ENCODE measurements around the gene SZRD1. TPM values are rescaled to one million over a fixed set of nuclear protein-coding genes. Genes with fewer than 3 reads are reported as not detected.
A peak's percentile ranks its signal among the peaks of the same experiment; 100 is the strongest.

The SZRD1 gene
- total RNA-seq, 2 donors from 2014 or later = 123 to 133 TPM

DNA sequence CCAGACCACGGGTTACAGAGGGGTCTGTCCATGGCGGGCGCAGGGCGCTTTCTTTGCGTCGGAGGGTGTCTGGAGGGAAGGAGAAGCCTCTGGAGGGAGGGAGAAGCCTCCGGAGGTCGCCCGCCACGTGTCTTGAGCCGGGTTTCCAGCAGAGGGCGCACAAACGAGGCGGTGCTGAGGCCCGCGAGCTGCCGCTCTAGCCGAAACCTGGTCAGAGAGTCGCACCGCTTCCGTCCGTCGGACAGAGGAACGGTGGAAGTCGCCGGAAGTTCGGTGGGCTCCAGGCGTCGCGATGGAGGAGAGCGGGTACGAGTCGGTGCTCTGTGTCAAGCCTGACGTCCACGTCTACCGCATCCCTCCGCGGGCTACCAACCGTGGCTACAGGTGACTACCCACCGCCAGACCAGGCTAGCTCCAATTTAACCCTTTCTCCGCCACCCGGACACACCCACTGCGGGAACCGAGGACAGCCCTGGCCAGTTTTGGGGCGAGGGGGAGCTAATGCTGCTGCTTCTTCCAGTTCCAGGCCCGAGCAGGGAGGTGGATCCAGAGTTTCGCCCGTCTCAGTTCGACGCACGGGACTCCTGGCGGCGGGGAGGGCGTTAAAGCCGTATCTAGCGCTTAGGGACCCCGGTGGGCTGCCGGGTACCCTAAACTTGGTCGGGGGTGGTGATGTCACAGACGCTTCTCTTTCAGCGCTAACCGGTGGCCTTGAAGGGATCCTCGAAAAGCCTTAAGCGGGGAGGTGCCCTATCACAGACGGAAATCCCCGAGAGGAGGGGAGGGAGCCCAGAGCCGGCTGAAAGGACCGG lies 73.6 kb downstream of the SZRD1 start, which contains the start of gene NECAP2:
TSS of gene NECAP2 (plus strand) at position 255 of the 812 bp plus-strand sequence. CDS start at position 293, 38 bp downstream.
- ATAC-seq (peak; percentile 88), DNase-seq (peak; percentile 83 to 95 (median 85))
- Mint-ChIP-seq H3K4me3 (peak within 1 kb of the TSS; percentile 94), H3K4me1 (peaks cover 23% of the 10 kb centered on the region), H3K27me3 (no peaks in the 10 kb centered on the region), H3K36me3 (ENCODE audit: low read depth) (no peaks in the 10 kb centered on the region), H3K27ac (peak within 1 kb of the TSS; percentile 96)
- no peaks in the 10 kb centered on the region for H3K9me3 ChIP-seq (ENCODE audit: control insufficient read depth, low read length, poor library complexity, severe bottlenecking)

- H3K9me3 ChIP-seq (ENCODE audit: control insufficient read depth, low read length, poor library complexity, severe bottlenecking) = no peaks in the 10 kb centered on the region
- peak; percentile 45 for ATAC-seq
Observed at GRCh38 chr1:16441282-16441665, 74.2 kb downstream of the SZRD1 start.

GRCh38 chr1:16442265-16442664 lies 75.2 kb downstream of the SZRD1 start:
- H3K27me3 Mint-ChIP-seq = no peaks in the 10 kb centered on the region
- H3K9me3 ChIP-seq (ENCODE audit: control insufficient read depth, low read length, poor library complexity, severe bottlenecking) = no peaks in the 10 kb centered on the region
- H3K36me3 Mint-ChIP-seq (ENCODE audit: low read depth) = no peaks in the 10 kb centered on the region
- H3K27ac Mint-ChIP-seq = peak overlapping the region; percentile 96
- H3K4me3 Mint-ChIP-seq = peak overlapping the region; percentile 94
- H3K4me1 Mint-ChIP-seq = peaks cover 23% of the 10 kb centered on the region
- DNase-seq = no peak
- ATAC-seq = no peak

More at GRCh38 chr1:16441282-16441665, 74.2 kb downstream of the SZRD1 start:
- Mint-ChIP-seq H3K4me3 (peak overlapping the region; percentile 94), H3K27me3 (no peaks in the 10 kb centered on the region), H3K27ac (peak overlapping the region; percentile 96), H3K36me3 (ENCODE audit: low read depth) (no peaks in the 10 kb centered on the region), H3K4me1 (peaks cover 23% of the 10 kb centered on the region)
- DNase-seq = no peak

DNA sequence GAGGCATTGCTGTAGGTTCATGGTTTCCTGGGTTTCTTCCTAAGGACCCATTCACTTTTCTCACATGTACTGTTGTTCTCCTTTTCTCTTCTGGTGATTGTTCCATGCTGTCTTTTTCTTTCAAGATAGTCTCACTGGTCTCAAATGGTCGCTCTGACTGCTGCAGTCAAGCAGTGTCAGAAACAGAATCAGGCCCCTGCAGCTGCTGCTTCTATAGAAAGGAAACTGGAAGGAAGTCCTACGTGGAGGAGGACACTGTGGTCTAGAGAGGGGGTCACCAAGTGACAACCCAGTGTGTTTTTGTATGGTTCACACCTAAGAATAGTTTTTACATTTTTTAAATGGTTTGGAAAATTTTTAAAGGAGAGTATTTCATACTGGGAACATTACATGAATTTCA lies 75.9 kb downstream of the SZRD1 start:
- Mint-ChIP-seq H3K36me3 (ENCODE audit: low read depth) (no peaks in the 10 kb centered on the region), H3K27ac (peak overlapping the region; percentile 96), H3K4me3 (peak overlapping the region; percentile 63), H3K27me3 (no peaks in the 10 kb centered on the region), H3K4me1 (peaks cover 21% of the 10 kb centered on the region)
- no peak for DNase-seq
- no peak for ATAC-seq
- H3K9me3 ChIP-seq (ENCODE audit: control insufficient read depth, low read length, poor library complexity, severe bottlenecking) = no peaks in the 10 kb centered on the region

GRCh38 chr1:16443975-16444770 lies 77.1 kb downstream of the SZRD1 start:
- no peaks in the 10 kb centered on the region for H3K36me3 Mint-ChIP-seq (ENCODE audit: low read depth)
- H3K27me3 Mint-ChIP-seq = no peaks in the 10 kb centered on the region
- H3K4me1 Mint-ChIP-seq = peaks cover 27% of the 10 kb centered on the region
- no peak overlapping the region for H3K4me3 Mint-ChIP-seq
- peak overlapping the region; percentile 86 for H3K27ac Mint-ChIP-seq
- H3K9me3 ChIP-seq (ENCODE audit: control insufficient read depth, low read length, poor library complexity, severe bottlenecking) = no peaks in the 10 kb centered on the region
- DNase-seq (no peak), ATAC-seq (no peak)

- ATAC-seq = no peak
- no peaks in the 10 kb centered on the region for H3K9me3 ChIP-seq (ENCODE audit: control insufficient read depth, low read length, poor library complexity, severe bottlenecking)
- DNase-seq = no peak
- peaks cover 30% of the 10 kb centered on the region for H3K4me1 Mint-ChIP-seq
- no peak overlapping the region for H3K4me3 Mint-ChIP-seq
- peaks cover 3% of the 10 kb centered on the region for H3K36me3 Mint-ChIP-seq (ENCODE audit: low read depth)
- peak overlapping the region; percentile 86 for H3K27ac Mint-ChIP-seq
- no peaks in the 10 kb centered on the region for H3K27me3 Mint-ChIP-seq
Observed at GRCh38 chr1:16445052-16445451, 78.0 kb downstream of the SZRD1 start.

GRCh38 chr1:16446116-16446515 lies 79.1 kb downstream of the SZRD1 start:
- Mint-ChIP-seq H3K4me1 (peaks cover 29% of the 10 kb centered on the region), H3K27me3 (no peaks in the 10 kb centered on the region), H3K27ac (no peak overlapping the region), H3K4me3 (no peak overlapping the region), H3K36me3 (ENCODE audit: low read depth) (peaks cover 3% of the 10 kb centered on the region)
- no peaks in the 10 kb centered on the region for H3K9me3 ChIP-seq (ENCODE audit: control insufficient read depth, low read length, poor library complexity, severe bottlenecking)
- no peak for ATAC-seq
- no peak for DNase-seq

- Mint-ChIP-seq H3K36me3 (ENCODE audit: low read depth) (peaks cover 7% of the 10 kb centered on the region), H3K27ac (peak overlapping the region; percentile 81), H3K4me3 (no peak overlapping the region), H3K27me3 (no peaks in the 10 kb centered on the region), H3K4me1 (peaks cover 33% of the 10 kb centered on the region)
- ATAC-seq (no peak), DNase-seq (no peak)
- no peaks in the 10 kb centered on the region for H3K9me3 ChIP-seq (ENCODE audit: control insufficient read depth, low read length, poor library complexity, severe bottlenecking)
Observed at GRCh38 chr1:16447641-16448040, 80.6 kb downstream of the SZRD1 start.

Other genes starting within 250 kb of the SZRD1 start
- not detected for gene EPHA2, start 211.2 kb upstream of the SZRD1 start, total RNA-seq
- gene ARHGEF19, start 154.6 kb upstream of the SZRD1 start, total RNA-seq = 1 to 10 TPM; 9.1 to 9.3 TPM
- gene CPLANE2, start 130.1 kb upstream of the SZRD1 start, total RNA-seq = 1 to 10 TPM; 4.3 to 6.9 TPM
- gene FBXO42, start 14.8 kb upstream of the SZRD1 start, total RNA-seq = 10 to 100 TPM; 17.4 to 20.5 TPM
- gene SPATA21, start 70.2 kb downstream of the SZRD1 start, total RNA-seq = not detected
- gene NECAP2, start 73.5 kb downstream of the SZRD1 start, total RNA-seq = 100 to 1,000 TPM; 107 to 108 TPM
- gene RNU1-1, start 147.0 kb downstream of the SZRD1 start, total RNA-seq = 1,000 to 10,000 TPM; 3,182 to 3,922 TPM
- 10 to 100 TPM in 1 of 2 donors, 1 to 10 TPM in 1; 9.7 to 17.6 TPM for gene NBPF1, start 246.3 kb downstream of the SZRD1 start, total RNA-seq